KMS-11 (cell line): ENCODE results near the gene NDUFB7.
"Not testable (repeated sequence)": the region's sequence is repeated elsewhere in the genome, so short reads cannot be mapped to it uniquely, and the experiment has no call there.

Experiments used
- H2AFZ ChIP-seq: fragments of 200-600 bp; sonication (generic); 2 replicates; pipeline ENCODE4 v1.6.1; 2016; ENCODE audit warnings: antibody characterized with exemption, mixed run types, low read depth
- H3K27ac ChIP-seq: fragments of 200-600 bp; sonication (generic); 2 replicates; pipeline ENCODE4 v1.6.1; 2016; ENCODE audit warnings: mild to moderate bottlenecking, mixed run types
- H3K27me3 ChIP-seq: fragments of 200-600 bp; sonication (generic); 2 replicates; pipeline ENCODE4 v1.6.1; 2017; ENCODE audit warnings: mild to moderate bottlenecking, low read depth, mixed run types, moderate library complexity; ENCODE audit not compliant: insufficient read depth
- H3K36me3 ChIP-seq: fragments of 200-600 bp; sonication (generic); 2 replicates; pipeline ENCODE4 v1.6.1; 2017; ENCODE audit warnings: mild to moderate bottlenecking, mixed run types; ENCODE audit not compliant: insufficient read depth
- H3K4me1 ChIP-seq: fragments of 200-600 bp; sonication (generic); 2 replicates; pipeline ENCODE4 v1.6.1; 2016; ENCODE audit warnings: mild to moderate bottlenecking, low read depth, mixed run types; ENCODE audit not compliant: poor library complexity, severe bottlenecking
- H3K4me2 ChIP-seq: fragments of 200-600 bp; sonication (generic); 2 replicates; pipeline ENCODE4 v1.7.0; 2016; ENCODE audit warnings: mild to moderate bottlenecking, mixed run types
- H3K4me3 ChIP-seq: fragments of 200-600 bp; sonication (generic); IDR thresholded peaks from 2 replicates; pipeline ENCODE4 v1.6.1; 2017; ENCODE audit warnings: low read depth, low read length, mixed read lengths; ENCODE audit not compliant: insufficient read depth
- H3K79me2 ChIP-seq: fragments of 200-600 bp; sonication (generic); 2 replicates; pipeline ENCODE4 v1.6.1; 2016; ENCODE audit warnings: low read depth, mixed run types; ENCODE audit not compliant: insufficient read depth
- H3K9ac ChIP-seq: fragments of 200-600 bp; sonication (generic); 2 replicates; pipeline ENCODE4 v1.6.1; 2016; ENCODE audit warnings: mild to moderate bottlenecking, mixed run types
- H4K20me1 ChIP-seq: fragments of 200-600 bp; sonication (generic); 2 replicates; pipeline ENCODE4 v1.6.1; 2016; ENCODE audit warnings: mild to moderate bottlenecking, mixed run types; ENCODE audit not compliant: insufficient read depth
- CTCF ChIP-seq: fragments of 200-600 bp; sonication (generic); conservative IDR thresholded peaks from 2 replicates; pipeline ENCODE4 v1.6.1; 2017; ENCODE audit warnings: low read depth, mild to moderate bottlenecking, antibody characterized with exemption, low read length, moderate library complexity, mixed read lengths

Gene NDUFB7

GRCh38 chr19:14566712-14567077 is 5.2 kb downstream of the NDUFB7 start:
- no peak overlapping the region for H3K4me3 ChIP-seq
- no peaks in the 10 kb centered on the region for H3K4me1 ChIP-seq
- H3K79me2 ChIP-seq: peaks cover 9% of the 10 kb centered on the region; the same call in 1 of the 2 replicates
- no peaks in the 10 kb centered on the region for H3K36me3 ChIP-seq
- no peak overlapping the region for H3K4me2 ChIP-seq
- no peak overlapping the region for H2AFZ ChIP-seq
- no peaks in the 10 kb centered on the region for H3K27me3 ChIP-seq
- H3K9ac ChIP-seq: no peak overlapping the region
- H4K20me1 ChIP-seq: no peaks in the 10 kb centered on the region
- TF ChIP-seq CTCF: no peak
- H3K27ac ChIP-seq: no peak overlapping the region

GRCh38 chr19:14565765-14566711 is 5.8 kb downstream of the NDUFB7 start:
- Histone ChIP-seq H3K79me2 (peaks cover 4% of the 10 kb centered on the region; the same call in 1 of the 2 replicates), H3K4me3 (no peak overlapping the region), H3K36me3 (no peaks in the 10 kb centered on the region), H2AFZ (no peak overlapping the region), H3K9ac (no peak overlapping the region), H3K27ac (no peak overlapping the region), H3K4me1 (no peaks in the 10 kb centered on the region), H3K27me3 (no peaks in the 10 kb centered on the region), H4K20me1 (no peaks in the 10 kb centered on the region), H3K4me2 (no peak overlapping the region)
- TF ChIP-seq CTCF: no peak

- TF ChIP-seq CTCF: no peak
- Histone ChIP-seq H3K36me3 (no peaks in the 10 kb centered on the region), H4K20me1 (no peaks in the 10 kb centered on the region), H3K4me1 (no peaks in the 10 kb centered on the region), H3K4me2 (no peak overlapping the region), H2AFZ (no peak overlapping the region), H3K27me3 (no peaks in the 10 kb centered on the region), H3K27ac (no peak overlapping the region), H3K79me2 (no peaks in the 10 kb centered on the region), H3K9ac (no peak overlapping the region), H3K4me3 (no peak overlapping the region)
These were observed 6.6 kb downstream of the NDUFB7 start for GRCh38 chr19:14565298-14565679.

GRCh38 chr19:14564652-14565297 is 7.1 kb downstream of the NDUFB7 start:
- not testable (repeated sequence) for H2AFZ ChIP-seq, H3K36me3 ChIP-seq, H3K9ac ChIP-seq, H4K20me1 ChIP-seq, H3K4me2 ChIP-seq, H3K79me2 ChIP-seq, H3K4me1 ChIP-seq, H3K27ac ChIP-seq, H3K27me3 ChIP-seq, H3K4me3 ChIP-seq
